GM12878 (cell line): ENCODE data around the gene PCSK1N.

ENCODE experiments used
- CTCF ChIP-seq, 3 experiments: IDR thresholded peaks in 2 of 3; conservative IDR thresholded peaks in 1 of 3; 2 replicates each; pipeline ENCODE4 v1.5.1; 2011; ENCODE audit warnings: low read depth in 3 of 3, low read length in 3 of 3, mild to moderate bottlenecking in 3 of 3, control low read depth in 2 of 3, moderate library complexity in 2 of 3, inconsistent platforms in 1 of 3, mixed read lengths in 1 of 3; ENCODE audit not compliant: control insufficient read depth in 2 of 3, insufficient read depth in 1 of 3; ENCODE audit errors: extremely low read depth in 1 of 3
- IRF3 ChIP-seq: fragments of 450-650 bp; IDR thresholded peaks from 2 replicates; pipeline ENCODE4 v1.6.1; 2014; ENCODE audit warnings: mild to moderate bottlenecking

- TF ChIP-seq IRF3 (no peak), CTCF (IDR thresholded peaks at IDR 0.05 in 2 of 3, conservative IDR thresholded peaks at IDR 0.05 in 1 of 3; ENCODE audit: control insufficient read depth in 2 of 3, extremely low read depth in 1 of 3, insufficient read depth in 1 of 3, low read depth in 3 of 3, low read length in 3 of 3) (no peak)
Observed at GRCh38 chrX:48831909-48832291, 3.5 kb downstream of the PCSK1N start.
